Measurements from ENCODE around the gene UBE2O. TPM values are rescaled to one million over a fixed set of nuclear protein-coding genes. Genes with fewer than 3 reads are reported as not detected.
A peak's percentile ranks its signal among the peaks of the same experiment; 100 is the strongest.

The UBE2O gene
- total and polyA plus RNA-seq, 8 donors: 10.4 to 19.8 (median 15.9) TPM

DNA sequence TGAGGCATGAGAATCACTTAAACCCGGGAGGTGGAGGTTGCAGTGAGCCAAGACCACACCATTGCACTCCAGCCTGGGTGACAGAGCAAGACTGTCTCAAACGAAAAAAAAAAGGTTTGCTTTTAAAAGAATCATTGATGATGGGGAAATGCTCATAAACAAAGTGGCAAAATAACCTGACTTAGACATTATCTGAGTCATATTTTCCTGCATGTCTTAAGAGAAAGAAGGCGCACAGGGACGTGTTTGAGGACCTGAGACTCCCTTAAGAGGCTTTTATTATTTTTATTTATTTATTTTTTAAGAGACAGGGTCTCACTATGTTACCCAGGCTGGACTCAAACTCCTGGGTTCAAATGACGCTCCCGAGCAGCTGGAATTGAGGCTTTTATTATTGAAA lies 93.6 kb downstream of the UBE2O start:
- Histone ChIP-seq H3K27ac (no peak overlapping the region), H3K4me3 (no peak overlapping the region), H3K4me1 (no peaks in the 10 kb centered on the region), H3K36me3 (no peaks in the 10 kb centered on the region), H3K27me3 (no peaks in the 10 kb centered on the region), H3K9me3 (no peaks in the 10 kb centered on the region)
- no peak for TF ChIP-seq CTCF (IDR thresholded peaks at IDR 0.05)
- WGBS, 2 donors: 80 to 81% methylated on average over 6 of the region's 6 CpGs
- FAIRE-seq (no peak), ATAC-seq (no peak), DNase-seq (no peak)
- intact Hi-C loops (cut with DNase I): no loop called here

DNA sequence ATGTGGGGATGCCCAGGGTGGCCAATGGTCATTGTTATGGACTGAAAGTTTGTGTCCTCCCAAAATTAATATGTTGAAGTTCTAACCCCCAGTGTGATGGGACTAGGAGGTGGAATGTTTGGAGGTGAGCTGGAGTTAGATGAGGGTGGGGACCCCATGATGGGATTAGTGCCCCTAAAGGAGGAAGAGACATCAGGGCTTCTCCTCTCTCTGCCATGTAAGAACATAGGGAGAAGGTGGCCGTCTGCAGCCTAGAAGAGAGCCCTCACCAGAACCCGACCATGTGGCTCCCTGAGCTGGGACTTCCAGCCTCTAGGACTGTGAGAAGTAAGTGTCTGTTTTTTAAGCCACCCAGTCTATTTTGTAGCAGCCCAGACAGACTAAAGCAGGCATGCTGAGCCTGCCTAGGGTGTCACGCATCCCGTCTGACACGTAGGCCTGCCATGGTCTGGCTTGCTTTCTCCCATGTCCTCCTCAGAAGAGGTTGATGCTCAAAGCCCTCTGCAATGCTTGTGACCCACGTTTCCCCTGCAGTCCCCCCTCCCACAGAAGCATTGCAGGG lies 95.3 kb downstream of the UBE2O start:
- peaks cover 0 to 1% (median under 1%) of the 10 kb centered on the region in 3 donors for H3K4me1 ChIP-seq
- H3K27me3 ChIP-seq: no peaks in the 10 kb centered on the region
- no peak for TF ChIP-seq CTCF (IDR thresholded peaks at IDR 0.05)
- ATAC-seq: no peak
- WGBS, 2 donors: 74 to 79% methylated on average over 6 of the region's 6 CpGs
- peak in 1 of 6 donors; percentile 28 for DNase-seq
- no peaks in the 10 kb centered on the region for H3K36me3 ChIP-seq
- intact Hi-C loops (cut with DNase I): no loop called here
- H3K9me3 ChIP-seq: no peaks in the 10 kb centered on the region
- no peak overlapping the region for H3K4me3 ChIP-seq
- H3K27ac ChIP-seq: no peak overlapping the region
- no peak for FAIRE-seq

GRCh38 chr17:76356803-76357456 lies 96.0 kb downstream of the UBE2O start:
- intact Hi-C loops (cut with DNase I): no loop called here
- ATAC-seq (no peak), DNase-seq (peak in 1 of 6 donors; percentile 1), FAIRE-seq (no peak)
- Histone ChIP-seq H3K9me3 (no peaks in the 10 kb centered on the region), H3K27ac (no peak overlapping the region), H3K4me1 (peaks cover 2 to 8% (median 3%) of the 10 kb centered on the region in 3 donors), H3K36me3 (no peaks in the 10 kb centered on the region), H3K27me3 (no peaks in the 10 kb centered on the region), H3K4me3 (no peak overlapping the region)
- 59 to 60% methylated on average over 12 of the region's 12 CpGs for WGBS, 2 donors
- TF ChIP-seq CTCF (IDR thresholded peaks at IDR 0.05): no peak

GRCh38 chr17:76354747-76355310 lies 98.1 kb downstream of the UBE2O start:
- TF ChIP-seq CTCF (IDR thresholded peaks at IDR 0.05): no peak
- no peak for DNase-seq
- no peak overlapping the region for H3K27ac ChIP-seq
- H3K4me1 ChIP-seq: peaks cover 2 to 16% (median 5%) of the 10 kb centered on the region in 3 donors
- no peaks in the 10 kb centered on the region for H3K27me3 ChIP-seq
- H3K36me3 ChIP-seq: no peaks in the 10 kb centered on the region
- FAIRE-seq: no peak
- 47 to 50% methylated on average over 13 of the region's 13 CpGs for WGBS, 2 donors
- no peaks in the 10 kb centered on the region for H3K9me3 ChIP-seq
- no peak for ATAC-seq
- H3K4me3 ChIP-seq: peak overlapping the region in 2 of 4 donors; percentile 86 to 98
- intact Hi-C loops (cut with DNase I): no loop called here

- FAIRE-seq (no peak), ATAC-seq (no peak), DNase-seq (peak in 1 of 6 donors; percentile 62)
- Histone ChIP-seq H3K4me3 (peak overlapping the region; percentile 53 to 98 (median 80)), H3K27me3 (no peaks in the 10 kb centered on the region), H3K36me3 (no peaks in the 10 kb centered on the region), H3K9me3 (no peaks in the 10 kb centered on the region), H3K4me1 (peaks cover 2 to 16% (median 5%) of the 10 kb centered on the region in 3 donors), H3K27ac (peak overlapping the region; percentile 70 to 94 (median 88))
- no peak for TF ChIP-seq CTCF (IDR thresholded peaks at IDR 0.05)
- intact Hi-C loops (cut with DNase I): no loop called here
- 1% methylated on average over 18 of the region's 18 CpGs for WGBS, 2 donors
Observed at GRCh38 chr17:76354317-76354729, 98.6 kb downstream of the UBE2O start.
